Fibroblast of skin of back (primary cell): ENCODE measurements around the gene FLOT1.
"Not testable (repeated sequence)": the region's sequence is repeated elsewhere in the genome, so short reads cannot be mapped to it uniquely, and the experiment has no call there.

ENCODE experiments used
- DNase-seq: peaks from one replicate; pipeline ENCODE4 v3.0.0-alpha.2; 2013

FLOT1 gene

GRCh38 chr6:30747300-30747687, 4.8 kb upstream of the FLOT1 start:
- peak; percentile 72 for DNase-seq

- peak; percentile 96 for DNase-seq
These were observed 1.7 kb upstream of the FLOT1 start, which contains the start of gene IER3 for GRCh38 chr6:30744054-30744805. IER3 (minus strand) TSS chr6:30744547; CDS start chr6:30744518, 29 bp downstream.

DNA sequence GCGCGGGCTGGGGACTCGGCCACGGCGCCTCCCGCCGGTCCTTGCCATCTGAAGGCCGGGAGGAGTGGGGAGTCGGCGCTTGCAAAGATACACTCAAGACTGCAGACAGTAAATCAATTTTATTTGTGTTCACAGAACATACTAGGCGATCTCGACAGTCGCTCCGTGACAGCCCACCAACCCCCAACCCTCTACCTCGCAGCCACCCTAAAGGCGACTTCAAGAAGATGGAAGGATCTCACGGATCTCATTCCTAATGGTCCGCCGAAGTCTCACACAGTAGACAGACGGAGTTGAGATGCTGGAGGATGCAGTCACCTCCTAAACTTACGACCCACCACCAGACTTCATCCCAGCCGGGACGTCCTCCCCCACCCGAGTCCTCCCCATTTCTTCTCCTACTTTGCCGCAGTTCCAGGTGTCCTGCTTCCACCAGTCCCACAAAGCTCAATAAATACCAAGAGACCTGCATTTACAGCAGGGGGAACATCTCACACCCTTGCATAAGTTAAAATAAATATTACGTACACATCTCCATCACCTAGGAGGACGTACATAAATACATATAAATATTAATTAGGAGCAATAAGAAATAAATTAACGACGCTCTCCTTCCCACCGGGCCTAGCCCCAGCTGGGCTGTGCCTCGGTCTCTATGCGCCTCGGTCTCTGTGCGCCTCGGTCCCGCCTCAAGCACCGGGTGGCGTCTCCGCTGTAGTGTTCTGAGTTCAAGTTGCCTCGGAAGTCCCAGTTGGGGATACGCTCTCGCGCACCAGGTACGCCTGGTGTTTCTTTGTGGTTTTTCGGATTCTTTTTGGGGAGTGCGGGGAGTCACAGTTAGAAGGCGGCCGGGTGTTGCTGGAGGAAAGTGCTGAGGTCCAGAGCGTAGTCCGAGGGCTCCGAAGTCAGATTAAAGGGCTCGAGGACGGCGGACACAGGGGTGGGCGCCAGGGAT, 889 bp upstream of the FLOT1 start:
- DNase-seq: no peak

- no peak for DNase-seq
These were observed 635 bp downstream of the FLOT1 start for GRCh38 chr6:30741789-30742315.

DNA sequence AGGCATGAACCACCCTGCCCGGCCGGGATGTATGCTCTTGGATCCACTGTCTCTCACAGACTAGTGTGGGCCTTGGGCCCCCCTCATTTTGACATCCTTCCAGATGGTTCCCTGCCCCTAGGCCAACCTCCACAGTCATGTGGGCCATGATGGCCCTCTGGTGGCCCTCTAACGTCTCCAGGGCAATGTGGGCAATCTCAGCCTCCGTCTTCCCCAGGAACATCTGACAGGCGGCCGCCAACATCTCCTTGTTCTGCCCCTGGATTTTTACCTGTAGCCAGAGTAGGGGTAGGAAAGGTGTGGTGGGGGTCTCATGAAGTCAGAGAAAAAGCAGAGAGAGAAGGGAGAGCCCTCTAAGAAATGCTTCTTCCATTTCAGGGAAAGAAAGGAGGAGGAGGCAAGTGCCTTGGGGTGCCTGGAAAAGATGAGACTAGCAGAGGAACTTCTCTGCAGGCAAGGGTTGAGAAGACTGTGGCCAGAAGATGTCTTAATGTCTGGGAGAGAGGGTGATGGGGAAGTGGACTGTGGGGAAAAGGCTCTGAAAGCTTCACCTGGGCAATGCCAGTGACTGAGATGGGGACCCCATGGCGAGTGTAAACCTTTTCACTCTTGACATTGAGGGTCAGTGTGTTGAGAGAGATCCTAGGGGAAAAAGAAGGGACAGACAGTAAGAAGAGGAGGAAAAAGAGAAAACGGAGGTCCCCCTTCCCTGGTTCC, 1.3 kb downstream of the FLOT1 start:
- peak; percentile 67 for DNase-seq

DNA sequence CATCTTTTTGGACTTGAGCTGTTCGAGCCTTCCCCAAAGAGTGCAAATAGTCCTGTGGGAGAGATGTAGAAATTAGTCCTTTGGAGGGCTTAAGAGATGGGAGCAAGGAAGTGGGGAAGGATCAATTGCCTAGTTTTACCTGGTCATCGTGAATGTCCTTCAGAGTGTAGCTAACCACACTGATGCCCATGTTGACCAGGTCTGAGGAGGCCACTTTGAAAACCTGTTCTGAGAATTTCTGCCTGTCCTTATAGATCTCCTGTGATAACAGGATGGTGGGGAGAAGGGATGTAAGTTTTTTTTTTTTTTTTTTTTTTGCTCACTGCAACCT, 2.0 kb downstream of the FLOT1 start:
- no peak for DNase-seq

DNA sequence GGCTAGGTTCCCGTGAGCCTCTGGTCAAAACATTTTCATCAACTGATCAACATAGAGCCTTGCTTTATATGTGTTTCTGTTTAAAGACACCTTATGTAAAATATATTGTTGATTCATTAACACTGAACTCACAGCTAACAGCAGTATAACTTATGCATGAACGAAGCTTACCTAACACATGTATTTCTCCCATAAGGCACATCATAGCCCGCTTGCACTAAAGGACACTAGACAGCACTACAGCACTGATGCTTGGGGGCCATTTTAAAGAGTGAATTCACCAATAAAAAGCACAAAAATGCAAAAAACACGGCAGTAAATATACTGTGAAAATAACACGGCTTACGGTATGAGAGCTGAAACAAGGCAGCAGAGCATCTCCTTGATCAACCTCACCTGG, 4.0 kb downstream of the FLOT1 start:
- DNase-seq: no peak

GRCh38 chr6:30735668-30736314, 6.7 kb downstream of the FLOT1 start:
- DNase-seq: no peak

GRCh38 chr6:30732237-30732943, 10.1 kb downstream of the FLOT1 start:
- DNase-seq: no peak

DNA sequence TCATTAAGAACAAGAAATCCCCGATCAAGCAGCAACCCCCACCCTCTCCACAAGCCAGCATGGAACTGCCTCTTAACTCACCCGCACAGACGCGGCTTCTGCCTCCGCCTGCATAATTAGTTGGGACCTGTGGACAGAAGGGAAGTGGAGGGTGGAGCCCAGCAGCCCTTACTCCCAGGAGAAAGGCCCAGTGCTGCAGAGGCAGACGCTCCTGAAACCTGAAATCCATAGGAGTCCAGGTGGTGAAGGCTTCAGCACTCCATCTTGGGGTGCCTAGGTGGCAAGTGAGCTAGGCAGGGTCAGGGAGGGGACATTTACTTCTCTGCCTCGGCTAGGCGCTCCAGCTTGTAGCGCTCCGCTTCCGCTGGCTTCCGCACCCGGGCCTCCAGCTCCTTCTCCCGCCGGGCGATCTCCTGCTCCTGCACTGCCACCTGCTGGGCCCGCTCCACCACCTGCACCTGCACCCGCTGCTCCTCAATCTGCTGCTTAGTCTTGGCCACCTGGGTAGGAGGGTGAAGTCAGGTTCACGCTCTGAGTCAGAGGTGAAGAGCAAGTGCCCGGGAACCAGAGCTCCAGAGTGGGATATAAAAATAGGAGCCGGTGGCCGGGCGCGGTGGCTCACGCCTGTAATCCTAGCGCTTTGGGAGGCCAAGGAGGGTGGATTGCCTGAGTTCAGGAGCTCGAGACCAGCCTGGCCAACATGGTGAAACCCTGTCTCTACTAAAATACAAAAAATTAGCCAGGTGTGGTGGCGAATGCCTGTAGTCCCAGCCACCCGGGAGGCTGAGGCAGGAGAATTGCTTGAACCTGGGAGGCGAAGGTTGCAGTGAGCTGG, 11.7 kb downstream of the FLOT1 start:
- peak; percentile 46 for DNase-seq

DNA sequence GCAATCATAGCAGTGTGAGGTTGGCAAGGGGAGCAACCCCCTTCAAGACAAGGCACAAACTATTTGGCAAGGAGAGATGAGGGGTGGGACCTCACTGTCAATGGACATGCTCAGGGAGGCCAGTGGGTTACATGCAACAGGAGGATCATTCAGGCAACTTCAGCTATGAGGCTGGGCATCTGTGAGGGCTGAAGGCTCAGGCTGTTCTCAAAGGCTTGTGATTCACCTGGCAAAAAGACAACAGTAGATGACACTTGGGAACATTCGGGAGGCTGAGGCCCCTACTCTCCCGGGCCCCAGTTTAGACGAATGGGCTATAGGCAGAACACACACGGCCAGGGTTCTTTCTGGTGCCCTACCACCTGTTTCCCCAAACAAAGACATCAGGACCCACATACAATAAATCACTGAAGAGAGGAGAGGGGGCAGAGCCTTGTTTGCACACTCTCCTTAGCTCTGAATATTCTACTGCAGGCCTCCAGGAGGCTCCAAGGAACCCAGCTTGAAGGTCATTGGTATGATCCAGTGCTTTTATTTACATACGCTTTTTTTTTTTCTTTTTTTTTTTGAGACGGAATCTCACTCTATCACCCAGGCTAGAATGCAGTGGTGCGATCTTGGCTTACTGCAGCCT, 14.4 kb downstream of the FLOT1 start:
- peak; percentile 58 for DNase-seq

- DNase-seq: peak; percentile 52
These were observed 15.7 kb downstream of the FLOT1 start for GRCh38 chr6:30726506-30727413.

DNA sequence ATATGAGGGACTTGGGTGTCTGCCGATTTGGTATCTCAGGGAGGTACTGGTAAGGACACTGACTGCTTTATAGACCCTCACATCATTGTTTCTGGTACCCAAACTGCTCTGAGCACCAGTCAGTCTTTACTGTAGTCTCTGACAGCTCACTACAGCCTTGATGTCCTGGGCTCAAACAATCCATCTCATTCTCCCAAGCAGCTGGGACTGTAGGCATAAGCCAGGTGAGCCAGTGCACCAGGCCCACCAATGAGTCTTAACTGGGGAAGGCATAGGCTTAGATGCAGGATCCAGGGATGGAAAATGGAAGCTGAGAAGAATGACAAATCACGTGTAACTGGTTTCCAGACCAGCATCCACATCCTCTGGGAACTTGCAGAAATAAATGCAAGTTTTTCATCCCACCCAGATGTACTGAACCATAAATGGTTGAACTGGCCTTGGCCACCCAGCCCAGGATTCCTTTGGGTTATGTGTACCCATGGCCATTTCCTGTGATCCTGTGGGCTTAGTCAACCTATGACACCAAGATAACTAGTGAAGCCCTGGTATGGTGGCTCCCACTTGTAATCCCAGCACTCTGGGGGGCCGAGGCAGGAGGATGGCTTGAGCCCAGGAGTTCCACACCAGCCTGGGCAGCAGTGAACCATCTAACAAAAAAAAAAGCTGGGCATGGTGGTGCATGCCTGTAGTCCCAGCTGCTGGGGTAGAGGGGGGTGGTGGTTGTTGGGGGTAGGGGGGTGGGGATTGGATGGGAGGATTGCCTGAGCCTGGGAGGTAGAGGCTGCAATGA, 16.6 kb downstream of the FLOT1 start:
- DNase-seq: peak; percentile 89

DNA sequence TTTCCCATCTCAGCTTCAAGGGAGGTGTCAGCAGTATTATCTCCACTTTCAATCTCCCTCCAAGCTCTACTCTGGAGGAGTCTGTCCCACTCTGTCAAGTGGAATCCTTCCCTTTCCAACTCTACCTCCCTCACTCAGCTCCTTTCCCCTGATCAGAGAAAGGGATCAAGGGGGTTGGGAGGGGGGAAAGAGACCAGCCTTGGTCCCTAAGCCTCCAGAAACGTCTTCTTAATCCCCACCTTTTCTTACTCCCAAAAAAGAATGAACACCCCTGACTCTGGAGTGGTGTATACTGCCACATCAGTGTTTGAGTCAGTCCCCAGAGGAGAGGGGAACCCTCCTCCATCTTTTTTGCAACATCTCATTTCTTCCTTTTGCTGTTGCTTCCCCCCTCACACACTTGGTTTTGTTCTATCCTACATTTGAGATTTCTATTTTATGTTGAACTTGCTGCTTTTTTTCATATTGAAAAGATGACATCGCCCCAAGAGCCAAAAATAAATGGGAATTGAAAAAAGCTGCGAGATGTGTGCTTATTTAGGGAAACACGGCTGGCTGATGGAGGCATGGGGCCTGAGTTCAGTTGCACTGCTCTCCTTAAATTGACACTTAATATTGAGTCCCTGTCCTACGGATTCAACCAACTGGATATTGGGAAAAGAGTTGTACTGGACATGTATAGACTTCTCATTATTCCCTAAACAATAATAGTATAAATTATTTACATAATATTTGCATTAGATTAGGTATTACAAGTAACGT, 17.4 kb downstream of the FLOT1 start:
- peak; percentile 35 for DNase-seq

DNA sequence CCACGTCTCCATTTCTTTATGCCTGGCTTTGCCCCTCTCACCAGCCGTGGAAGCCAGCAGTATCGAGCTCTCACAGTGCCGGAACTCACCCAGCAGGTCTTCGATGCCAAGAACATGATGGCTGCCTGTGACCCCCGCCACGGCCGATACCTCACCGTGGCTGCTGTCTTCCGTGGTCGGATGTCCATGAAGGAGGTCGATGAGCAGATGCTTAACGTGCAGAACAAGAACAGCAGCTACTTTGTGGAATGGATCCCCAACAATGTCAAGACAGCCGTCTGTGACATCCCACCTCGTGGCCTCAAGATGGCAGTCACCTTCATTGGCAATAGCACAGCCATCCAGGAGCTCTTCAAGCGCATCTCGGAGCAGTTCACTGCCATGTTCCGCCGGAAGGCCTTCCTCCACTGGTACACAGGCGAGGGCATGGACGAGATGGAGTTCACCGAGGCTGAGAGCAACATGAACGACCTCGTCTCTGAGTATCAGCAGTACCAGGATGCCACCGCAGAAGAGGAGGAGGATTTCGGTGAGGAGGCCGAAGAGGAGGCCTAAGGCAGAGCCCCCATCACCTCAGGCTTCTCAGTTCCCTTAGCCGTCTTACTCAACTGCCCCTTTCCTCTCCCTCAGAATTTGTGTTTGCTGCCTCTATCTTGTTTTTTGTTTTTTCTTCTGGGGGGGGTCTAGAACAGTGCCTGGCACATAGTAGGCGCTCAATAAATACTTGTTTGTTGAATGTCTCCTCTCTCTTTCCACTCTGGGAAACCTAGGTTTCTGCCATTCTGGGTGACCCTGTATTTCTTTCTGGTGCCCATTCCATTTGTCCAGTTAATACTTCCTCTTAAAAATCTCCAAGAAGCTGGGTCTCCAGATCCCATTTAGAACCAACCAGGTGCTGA, 18.4 kb downstream of the FLOT1 start:
- not testable (repeated sequence) for DNase-seq

DNA sequence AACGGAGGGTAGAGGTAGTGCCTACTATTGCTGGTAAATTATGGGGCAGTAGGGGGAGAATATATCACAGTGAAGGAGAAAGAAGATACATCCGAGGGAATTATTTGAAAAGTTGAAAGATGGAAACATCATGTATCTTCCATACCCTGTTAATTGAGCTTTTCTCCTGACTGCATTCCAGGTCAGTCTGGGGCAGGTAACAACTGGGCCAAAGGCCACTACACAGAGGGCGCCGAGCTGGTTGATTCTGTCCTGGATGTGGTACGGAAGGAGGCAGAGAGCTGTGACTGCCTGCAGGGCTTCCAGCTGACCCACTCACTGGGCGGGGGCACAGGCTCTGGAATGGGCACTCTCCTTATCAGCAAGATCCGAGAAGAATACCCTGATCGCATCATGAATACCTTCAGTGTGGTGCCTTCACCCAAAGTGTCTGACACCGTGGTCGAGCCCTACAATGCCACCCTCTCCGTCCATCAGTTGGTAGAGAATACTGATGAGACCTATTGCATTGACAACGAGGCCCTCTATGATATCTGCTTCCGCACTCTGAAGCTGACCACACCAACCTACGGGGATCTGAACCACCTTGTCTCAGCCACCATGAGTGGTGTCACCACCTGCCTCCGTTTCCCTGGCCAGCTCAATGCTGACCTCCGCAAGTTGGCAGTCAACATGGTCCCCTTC, 19.2 kb downstream of the FLOT1 start:
- not testable (repeated sequence) for DNase-seq
